ENCODE measurements around the gene ISOC2. TPM values are rescaled to one million over a fixed set of nuclear protein-coding genes. Genes with fewer than 3 reads are reported as not detected.

The ISOC2 gene
- total and polyA plus RNA-seq, 8 donors, result 19.8 to 348 (median 70.7) TPM

- H3K27ac ChIP-seq, result no peak overlapping the region
- 79 to 90% (median 87%) methylated on average over 5 of the region's 5 CpGs for WGBS, 5 donors
- TF ChIP-seq POLR2A (IDR thresholded peaks at IDR 0.05) (no peak), POLR2AphosphoS5 (IDR thresholded peaks at IDR 0.05) (no peak), CTCF (IDR thresholded peaks at IDR 0.05) (no peak), EP300 (IDR thresholded peaks at IDR 0.05) (no peak)
- H3K36me3 ChIP-seq, result peaks cover 35 to 57% (median 53%) of the 10 kb centered on the region in 4 donors
- no peak for DNase-seq
- peaks cover 15 to 26% (median 22%) of the 10 kb centered on the region in 4 donors for H3K4me1 ChIP-seq
- no peaks in the 10 kb centered on the region for H3K27me3 ChIP-seq
- intact Hi-C loops (cut with DNase I; ENCODE audit: low total_unique reads), result no loop called here
- peak overlapping the region in 1 of 4 donors; percentile 88 for H3K4me3 ChIP-seq
- H3K9me3 ChIP-seq, result no peaks in the 10 kb centered on the region
Measured at GRCh38 chr19:55405638-55406037, 55.8 kb downstream of the ISOC2 start.

Other genes with a start within 250 kb of the ISOC2 start
- gene TMEM86B, start 232.9 kb downstream of the ISOC2 start, total RNA-seq, result 10 to 100 TPM in 2 of 5 donors, 1 to 10 TPM in 2, under 1 TPM in 1; 0.29 to 47.8 (median 4.9) TPM
- 10 to 100 TPM in 2 of 3 donors, 1 to 10 TPM in 1; 9.1 to 12.4 (median 10.4) TPM for gene TMEM86B, start 232.9 kb downstream of the ISOC2 start, polyA plus RNA-seq
- 100 to 1,000 TPM in 1 of 5 donors, 10 to 100 TPM in 4; 36.9 to 112 (median 79.9) TPM for gene PPP6R1, start 202.6 kb downstream of the ISOC2 start, total RNA-seq
- 10 to 100 TPM; 19.5 to 33.6 (median 24.4) TPM for gene PPP6R1, start 202.6 kb downstream of the ISOC2 start, polyA plus RNA-seq
- 10 to 100 TPM in 3 of 5 donors, 1 to 10 TPM in 2; 5.3 to 69.2 (median 14.9) TPM for gene HSPBP1, start 181.5 kb downstream of the ISOC2 start, total RNA-seq
- 10 to 100 TPM; 27.5 to 40.2 (median 32.6) TPM for gene HSPBP1, start 181.5 kb downstream of the ISOC2 start, polyA plus RNA-seq
- gene BRSK1, start 177.6 kb downstream of the ISOC2 start, total RNA-seq, result 10 to 100 TPM in 2 of 5 donors, 1 to 10 TPM in 1, not detected in 2; 5.7 to 67.7 (median 45.1) TPM
- gene BRSK1, start 177.6 kb downstream of the ISOC2 start, polyA plus RNA-seq, result 1 to 10 TPM; 1.5 to 5.0 (median 2.4) TPM
- 10 to 100 TPM in 1 of 5 donors, 1 to 10 TPM in 2, not detected in 2; 1.3 to 15.8 (median 3.3) TPM for gene TMEM150B, start 136.3 kb downstream of the ISOC2 start, total RNA-seq
- gene TMEM150B, start 136.3 kb downstream of the ISOC2 start, polyA plus RNA-seq, result under 1 TPM; 0.18 to 0.92 (median 0.87) TPM
- 100 to 1,000 TPM in 2 of 5 donors, 10 to 100 TPM in 2, 1 to 10 TPM in 1; 4.1 to 122 (median 27.7) TPM for gene KMT5C, start 121.8 kb downstream of the ISOC2 start, total RNA-seq
- gene KMT5C, start 121.8 kb downstream of the ISOC2 start, polyA plus RNA-seq, result 1 to 10 TPM; 2.7 to 7.4 (median 5.5) TPM
- 10 to 100 TPM in 1 of 5 donors, not detected in 4; 18.2 TPM for gene COX6B2, start 106.9 kb downstream of the ISOC2 start, total RNA-seq
- gene COX6B2, start 106.9 kb downstream of the ISOC2 start, polyA plus RNA-seq, result under 1 TPM in 2 of 3 donors, not detected in 1; 0.19 to 0.93 TPM
- gene GARIN5B, start 98.4 kb downstream of the ISOC2 start, total RNA-seq, result not detected
- gene GARIN5B, start 98.4 kb downstream of the ISOC2 start, polyA plus RNA-seq, result not detected
- gene IL11, start 91.2 kb downstream of the ISOC2 start, total RNA-seq, result 1 to 10 TPM in 2 of 5 donors, not detected in 3; 1.3 TPM
- 10 to 100 TPM in 1 of 3 donors, 1 to 10 TPM in 2; 1.0 to 17.4 (median 1.4) TPM for gene IL11, start 91.2 kb downstream of the ISOC2 start, polyA plus RNA-seq
- not detected for gene TMEM190, start 84.8 kb downstream of the ISOC2 start, total RNA-seq
- gene TMEM190, start 84.8 kb downstream of the ISOC2 start, polyA plus RNA-seq, result 1 to 10 TPM in 1 of 3 donors, under 1 TPM in 1, not detected in 1; 0.68 to 1.3 TPM
- 100 to 1,000 TPM in 1 of 5 donors, 10 to 100 TPM in 1, 1 to 10 TPM in 1, not detected in 2; 5.4 to 504 (median 36.1) TPM for gene TMEM238, start 77.3 kb downstream of the ISOC2 start, total RNA-seq
- gene TMEM238, start 77.3 kb downstream of the ISOC2 start, polyA plus RNA-seq, result under 1 TPM in 2 of 3 donors, not detected in 1; 0.75 to 0.83 TPM
- 100 to 1,000 TPM in 4 of 5 donors, 10 to 100 TPM in 1; 47.5 to 854 (median 193) TPM for gene RPL28, start 75.7 kb downstream of the ISOC2 start, total RNA-seq
- gene RPL28, start 75.7 kb downstream of the ISOC2 start, polyA plus RNA-seq, result 1,000 to 10,000 TPM; 2,029 to 2,388 (median 2,037) TPM
- 10 to 100 TPM in 3 of 5 donors, 1 to 10 TPM in 2; 8.0 to 43.3 (median 20.2) TPM for gene UBE2S, start 53.9 kb downstream of the ISOC2 start, total RNA-seq
- 10 to 100 TPM; 11.6 to 13.1 (median 13.1) TPM for gene UBE2S, start 53.9 kb downstream of the ISOC2 start, polyA plus RNA-seq
- not detected for gene SHISA7, start 18.3 kb downstream of the ISOC2 start, total RNA-seq
- gene SHISA7, start 18.3 kb downstream of the ISOC2 start, polyA plus RNA-seq, result not detected
- not detected for gene C19orf85, start 3.1 kb upstream of the ISOC2 start, total RNA-seq
- gene C19orf85, start 3.1 kb upstream of the ISOC2 start, polyA plus RNA-seq, result under 1 TPM in 1 of 3 donors, not detected in 2; 0.23 TPM
- 10 to 100 TPM in 1 of 5 donors, 1 to 10 TPM in 3, under 1 TPM in 1; 0.58 to 16.1 (median 5.7) TPM for gene ZNF628, start 15.0 kb upstream of the ISOC2 start, total RNA-seq
- 1 to 10 TPM; 2.0 to 7.2 (median 4.3) TPM for gene ZNF628, start 15.0 kb upstream of the ISOC2 start, polyA plus RNA-seq
- 1 to 10 TPM in 2 of 5 donors, not detected in 3; 4.3 to 6.4 TPM for gene NAT14, start 23.5 kb upstream of the ISOC2 start, total RNA-seq
- gene NAT14, start 23.5 kb upstream of the ISOC2 start, polyA plus RNA-seq, result 10 to 100 TPM in 2 of 3 donors, 1 to 10 TPM in 1; 8.7 to 22.1 (median 14.4) TPM
- 10 to 100 TPM in 2 of 5 donors, 1 to 10 TPM in 2, not detected in 1; 2.2 to 15.1 (median 9.8) TPM for gene SSC5D, start 26.8 kb upstream of the ISOC2 start, total RNA-seq
- under 1 TPM; 0.46 to 0.87 (median 0.80) TPM for gene SSC5D, start 26.8 kb upstream of the ISOC2 start, polyA plus RNA-seq
- not detected for gene SBK2, start 75.5 kb upstream of the ISOC2 start, total RNA-seq
- gene SBK2, start 75.5 kb upstream of the ISOC2 start, polyA plus RNA-seq, result not detected
- gene SBK3, start 83.9 kb upstream of the ISOC2 start, total RNA-seq, result 1 to 10 TPM in 2 of 5 donors, under 1 TPM in 1, not detected in 2; 0.37 to 6.2 (median 2.0) TPM
- gene SBK3, start 83.9 kb upstream of the ISOC2 start, polyA plus RNA-seq, result under 1 TPM in 2 of 3 donors, not detected in 1; 0.20 to 0.56 TPM
- 10 to 100 TPM in 1 of 5 donors, 1 to 10 TPM in 4; 3.1 to 12.1 (median 5.1) TPM for gene ZNF579, start 119.2 kb upstream of the ISOC2 start, total RNA-seq
- gene ZNF579, start 119.2 kb upstream of the ISOC2 start, polyA plus RNA-seq, result 10 to 100 TPM; 10.8 to 13.0 (median 11.0) TPM
- gene FIZ1, start 137.9 kb upstream of the ISOC2 start, total RNA-seq, result 10 to 100 TPM in 1 of 5 donors, 1 to 10 TPM in 3, not detected in 1; 4.0 to 16.8 (median 6.7) TPM
- 10 to 100 TPM in 1 of 3 donors, 1 to 10 TPM in 2; 8.7 to 10.8 (median 9.4) TPM for gene FIZ1, start 137.9 kb upstream of the ISOC2 start, polyA plus RNA-seq
- gene ZNF524, start 138.6 kb upstream of the ISOC2 start, total RNA-seq, result 10 to 100 TPM in 3 of 5 donors, 1 to 10 TPM in 2; 2.9 to 54.3 (median 17.4) TPM
- gene ZNF524, start 138.6 kb upstream of the ISOC2 start, polyA plus RNA-seq, result 10 to 100 TPM; 61.3 to 70.7 (median 68.9) TPM
- 10 to 100 TPM in 3 of 5 donors, 1 to 10 TPM in 2; 1.3 to 60.5 (median 11.6) TPM for gene ZNF865, start 144.0 kb upstream of the ISOC2 start, total RNA-seq
- gene ZNF865, start 144.0 kb upstream of the ISOC2 start, polyA plus RNA-seq, result 1 to 10 TPM; 5.3 to 6.3 (median 6.1) TPM
- gene ZNF784, start 162.9 kb upstream of the ISOC2 start, total RNA-seq, result 10 to 100 TPM in 1 of 5 donors, 1 to 10 TPM in 3, not detected in 1; 1.8 to 15.1 (median 4.6) TPM
- gene ZNF784, start 162.9 kb upstream of the ISOC2 start, polyA plus RNA-seq, result 1 to 10 TPM; 4.2 to 6.0 (median 5.9) TPM
- gene ZNF580, start 179.4 kb upstream of the ISOC2 start, total RNA-seq, result 10 to 100 TPM in 4 of 5 donors, not detected in 1; 10.6 to 55.0 (median 16.6) TPM
- gene ZNF580, start 179.4 kb upstream of the ISOC2 start, polyA plus RNA-seq, result 10 to 100 TPM; 18.6 to 26.9 (median 21.5) TPM
- 10 to 100 TPM in 1 of 5 donors, 1 to 10 TPM in 4; 2.2 to 14.5 (median 5.3) TPM for gene ZNF581, start 182.0 kb upstream of the ISOC2 start, total RNA-seq
- 10 to 100 TPM; 14.9 to 27.8 (median 21.2) TPM for gene ZNF581, start 182.0 kb upstream of the ISOC2 start, polyA plus RNA-seq
- 10 to 100 TPM in 3 of 5 donors, 1 to 10 TPM in 2; 3.5 to 25.5 (median 13.4) TPM for gene CCDC106, start 186.6 kb upstream of the ISOC2 start, total RNA-seq
- 10 to 100 TPM; 12.0 to 19.4 (median 14.1) TPM for gene CCDC106, start 186.6 kb upstream of the ISOC2 start, polyA plus RNA-seq
- 100 to 1,000 TPM in 4 of 5 donors, 10 to 100 TPM in 1; 70.5 to 463 (median 183) TPM for gene U2AF2, start 193.4 kb upstream of the ISOC2 start, total RNA-seq
- gene U2AF2, start 193.4 kb upstream of the ISOC2 start, polyA plus RNA-seq, result 10 to 100 TPM; 53.2 to 91.4 (median 62.2) TPM
- 100 to 1,000 TPM in 3 of 5 donors, 10 to 100 TPM in 2; 17.8 to 363 (median 184) TPM for gene EPN1, start 213.6 kb upstream of the ISOC2 start, total RNA-seq
- 100 to 1,000 TPM in 2 of 3 donors, 10 to 100 TPM in 1; 74.6 to 213 (median 183) TPM for gene EPN1, start 213.6 kb upstream of the ISOC2 start, polyA plus RNA-seq